HEK293 (cell line): ENCODE measurements around the gene DISP3.

Source experiments
- EGR2 ChIP-seq: fragments of 450-650 bp; formaldehyde crosslinking; IDR thresholded peaks from 2 replicates; pipeline ENCODE4 v1.5.1; 2016; ENCODE audit warnings: low read depth, missing biosample characterization, missing genetic modification characterization
- KLF17 ChIP-seq: fragments of 450-650 bp; formaldehyde crosslinking; IDR thresholded peaks from 2 replicates; pipeline ENCODE4 v1.5.1; 2016; ENCODE audit warnings: missing biosample characterization, missing genetic modification characterization
- KLF8 ChIP-seq: fragments of 450-650 bp; formaldehyde crosslinking; IDR thresholded peaks from 2 replicates; pipeline ENCODE4 v1.5.1; 2016; ENCODE audit warnings: missing biosample characterization, missing genetic modification characterization
- PBX3 ChIP-seq: sonication (generic); formaldehyde crosslinking; IDR thresholded peaks from 2 replicates; pipeline ENCODE4 v1.8.1; 2022; ENCODE audit warnings: mild to moderate bottlenecking, moderate library complexity, missing genetic modification reagents
- SCRT1 ChIP-seq: fragments of 450-650 bp; formaldehyde crosslinking; IDR thresholded peaks from 2 replicates; pipeline ENCODE4 v1.5.1; 2016; ENCODE audit warnings: missing biosample characterization, missing genetic modification characterization, borderline replicate concordance
- SP2 ChIP-seq: fragments of 450-650 bp; formaldehyde crosslinking; IDR thresholded peaks from 2 replicates; pipeline ENCODE4 v1.5.1; 2016; ENCODE audit warnings: missing biosample characterization, missing genetic modification characterization
- TRIM28 ChIP-seq: IDR thresholded peaks from 2 replicates; pipeline ENCODE4 v1.6.1; 2011; ENCODE audit warnings: low read length, control low read depth, borderline replicate concordance
- YY2 ChIP-seq: fragments of 450-650 bp; formaldehyde crosslinking; IDR thresholded peaks from 2 replicates; pipeline ENCODE4 v1.5.1; 2016; ENCODE audit warnings: missing biosample characterization, missing genetic modification characterization
- ZBTB1 ChIP-seq: fragments of 450-650 bp; formaldehyde crosslinking; IDR thresholded peaks from 2 replicates; pipeline ENCODE4 v1.5.1; 2016; ENCODE audit warnings: missing biosample characterization, missing genetic modification characterization
- ZBTB17 ChIP-seq: fragments of 450-650 bp; formaldehyde crosslinking; IDR thresholded peaks from 2 replicates; pipeline ENCODE4 v1.5.1; 2016; ENCODE audit warnings: missing biosample characterization, missing genetic modification characterization
- ZNF146 ChIP-seq: fragments of 450-650 bp; formaldehyde crosslinking; IDR thresholded peaks from 2 replicates; pipeline ENCODE4 v1.5.1; 2016; ENCODE audit warnings: missing biosample characterization, missing genetic modification characterization
- ZNF23 ChIP-seq: fragments of 450-650 bp; formaldehyde crosslinking; IDR thresholded peaks from 2 replicates; pipeline ENCODE4 v1.5.1; 2016; ENCODE audit warnings: missing biosample characterization, missing genetic modification characterization, borderline replicate concordance
- ZNF239 ChIP-seq: fragments of 450-650 bp; formaldehyde crosslinking; IDR thresholded peaks from 2 replicates; pipeline ENCODE4 v1.5.1; 2016; ENCODE audit warnings: missing biosample characterization, missing genetic modification characterization
- ZNF274 ChIP-seq, 2 experiments: fragments of 200-500 bp in 1 of 2; fragments of 450-650 bp in 1 of 2; sonication (Bioruptor generic) in 1 of 2; formaldehyde crosslinking in 1 of 2; IDR thresholded peaks; 2 replicates each; pipeline versions ENCODE4 v1.5.1 to v1.6.1; 2014 to 2016; ENCODE audit warnings: borderline replicate concordance in 1 of 2, inconsistent platforms in 1 of 2, low read length in 1 of 2, missing biosample characterization in 1 of 2, missing genetic modification characterization in 1 of 2
- ZNF341 ChIP-seq: fragments of 450-650 bp; formaldehyde crosslinking; IDR thresholded peaks from 2 replicates; pipeline ENCODE4; 2016; ENCODE audit warnings: low read depth, missing biosample characterization, missing genetic modification characterization
- ZNF404 ChIP-seq: fragments of 450-650 bp; formaldehyde crosslinking; IDR thresholded peaks from 2 replicates; pipeline ENCODE4 v1.5.1; 2017; ENCODE audit warnings: missing biosample characterization, missing genetic modification characterization
- ZNF548 ChIP-seq: fragments of 450-650 bp; formaldehyde crosslinking; IDR thresholded peaks from 2 replicates; pipeline ENCODE4 v1.5.1; 2016; ENCODE audit warnings: missing biosample characterization, missing genetic modification characterization
- ZNF558 ChIP-seq: fragments of 450-650 bp; formaldehyde crosslinking; IDR thresholded peaks from 2 replicates; pipeline ENCODE4 v1.5.1; 2016; ENCODE audit warnings: missing biosample characterization, missing genetic modification characterization
- ZNF610 ChIP-seq: fragments of 450-650 bp; formaldehyde crosslinking; IDR thresholded peaks from 2 replicates; pipeline ENCODE4 v1.5.1; 2016; ENCODE audit warnings: missing biosample characterization, missing genetic modification characterization, borderline replicate concordance
- ZNF624 ChIP-seq: fragments of 450-650 bp; formaldehyde crosslinking; IDR thresholded peaks from 2 replicates; pipeline ENCODE4 v1.5.1; 2017; ENCODE audit warnings: missing biosample characterization, missing genetic modification characterization
- ZNF701 ChIP-seq: fragments of 450-650 bp; formaldehyde crosslinking; IDR thresholded peaks from 2 replicates; pipeline ENCODE4 v1.5.1; 2016; ENCODE audit warnings: missing biosample characterization, missing genetic modification characterization
- ZNF704 ChIP-seq: fragments of 450-650 bp; formaldehyde crosslinking; IDR thresholded peaks from 2 replicates; pipeline ENCODE4 v1.5.1; 2016; ENCODE audit warnings: missing biosample characterization, missing genetic modification characterization
- TF ChIP-seq, protein P1 (sequence below): IDR thresholded peaks from 2 replicates; pipeline ENCODE4 v1.6.1; 2011; ENCODE audit warnings: mild to moderate bottlenecking, low read depth, low read length, borderline replicate concordance
- TF ChIP-seq, protein P2 (sequence below): fragments of 450-650 bp; formaldehyde crosslinking; conservative IDR thresholded peaks from 2 replicates; pipeline ENCODE4 v1.5.1; 2016; ENCODE audit warnings: low read depth, missing biosample characterization, missing genetic modification characterization
- TF ChIP-seq, protein P3 (sequence below): fragments of 450-650 bp; formaldehyde crosslinking; IDR thresholded peaks from 2 replicates; pipeline ENCODE4 v1.5.0; 2017; ENCODE audit warnings: missing biosample characterization, missing genetic modification characterization, borderline replicate concordance

DISP3 gene

DNA sequence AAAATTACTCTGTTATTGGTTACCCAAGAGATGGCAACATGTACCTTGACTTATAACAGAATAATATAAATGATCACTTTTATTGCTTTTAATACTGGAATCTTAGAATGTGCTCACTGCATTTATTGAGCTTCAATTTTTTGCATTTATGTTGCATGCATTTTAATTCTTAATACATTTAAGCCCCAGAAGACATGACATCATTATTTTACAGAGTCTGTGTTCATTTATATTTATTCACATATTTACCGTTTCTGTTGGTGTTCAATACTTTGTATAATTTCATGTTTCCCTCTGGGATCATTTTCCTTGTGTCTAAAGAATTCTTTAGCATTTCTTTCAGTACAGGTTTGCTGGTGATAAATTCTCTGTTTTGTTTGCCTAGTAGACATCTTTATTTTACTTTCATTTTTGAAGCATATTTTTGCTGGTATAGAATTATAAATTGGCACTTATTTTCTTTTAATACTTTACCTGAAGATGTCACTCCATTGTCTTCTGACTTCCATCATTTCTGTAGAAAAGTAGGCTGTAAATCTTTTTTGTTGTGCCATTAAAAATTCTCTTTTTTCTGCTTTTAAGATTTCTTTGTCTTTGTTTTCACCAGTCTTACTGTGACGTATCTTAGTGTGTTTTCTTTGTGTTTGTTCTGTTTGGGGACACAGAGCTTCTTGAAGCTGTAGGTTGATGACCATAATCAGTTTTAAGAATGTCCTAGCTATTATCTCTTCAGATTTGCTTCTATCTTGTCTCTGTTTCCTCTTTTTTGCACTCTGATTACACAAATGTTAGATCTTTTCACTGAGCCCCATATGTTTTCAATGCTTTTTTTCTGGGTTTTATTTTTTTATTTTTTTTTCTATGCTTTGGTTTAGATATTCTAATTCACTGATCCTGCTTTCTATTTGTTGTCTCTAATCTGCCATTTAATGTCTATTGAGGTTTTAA lies 26.9 kb downstream of the DISP3 start (continued):
- TF ChIP-seq, protein P1, sequence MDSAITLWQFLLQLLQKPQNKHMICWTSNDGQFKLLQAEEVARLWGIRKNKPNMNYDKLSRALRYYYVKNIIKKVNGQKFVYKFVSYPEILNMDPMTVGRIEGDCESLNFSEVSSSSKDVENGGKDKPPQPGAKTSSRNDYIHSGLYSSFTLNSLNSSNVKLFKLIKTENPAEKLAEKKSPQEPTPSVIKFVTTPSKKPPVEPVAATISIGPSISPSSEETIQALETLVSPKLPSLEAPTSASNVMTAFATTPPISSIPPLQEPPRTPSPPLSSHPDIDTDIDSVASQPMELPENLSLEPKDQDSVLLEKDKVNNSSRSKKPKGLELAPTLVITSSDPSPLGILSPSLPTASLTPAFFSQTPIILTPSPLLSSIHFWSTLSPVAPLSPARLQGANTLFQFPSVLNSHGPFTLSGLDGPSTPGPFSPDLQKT: no peak
- no peak for TF ChIP-seq ZNF239 (tag by site-specific recombination)
- no peak for TF ChIP-seq ZNF23 (tag by site-specific recombination)
- TF ChIP-seq, protein P2, sequence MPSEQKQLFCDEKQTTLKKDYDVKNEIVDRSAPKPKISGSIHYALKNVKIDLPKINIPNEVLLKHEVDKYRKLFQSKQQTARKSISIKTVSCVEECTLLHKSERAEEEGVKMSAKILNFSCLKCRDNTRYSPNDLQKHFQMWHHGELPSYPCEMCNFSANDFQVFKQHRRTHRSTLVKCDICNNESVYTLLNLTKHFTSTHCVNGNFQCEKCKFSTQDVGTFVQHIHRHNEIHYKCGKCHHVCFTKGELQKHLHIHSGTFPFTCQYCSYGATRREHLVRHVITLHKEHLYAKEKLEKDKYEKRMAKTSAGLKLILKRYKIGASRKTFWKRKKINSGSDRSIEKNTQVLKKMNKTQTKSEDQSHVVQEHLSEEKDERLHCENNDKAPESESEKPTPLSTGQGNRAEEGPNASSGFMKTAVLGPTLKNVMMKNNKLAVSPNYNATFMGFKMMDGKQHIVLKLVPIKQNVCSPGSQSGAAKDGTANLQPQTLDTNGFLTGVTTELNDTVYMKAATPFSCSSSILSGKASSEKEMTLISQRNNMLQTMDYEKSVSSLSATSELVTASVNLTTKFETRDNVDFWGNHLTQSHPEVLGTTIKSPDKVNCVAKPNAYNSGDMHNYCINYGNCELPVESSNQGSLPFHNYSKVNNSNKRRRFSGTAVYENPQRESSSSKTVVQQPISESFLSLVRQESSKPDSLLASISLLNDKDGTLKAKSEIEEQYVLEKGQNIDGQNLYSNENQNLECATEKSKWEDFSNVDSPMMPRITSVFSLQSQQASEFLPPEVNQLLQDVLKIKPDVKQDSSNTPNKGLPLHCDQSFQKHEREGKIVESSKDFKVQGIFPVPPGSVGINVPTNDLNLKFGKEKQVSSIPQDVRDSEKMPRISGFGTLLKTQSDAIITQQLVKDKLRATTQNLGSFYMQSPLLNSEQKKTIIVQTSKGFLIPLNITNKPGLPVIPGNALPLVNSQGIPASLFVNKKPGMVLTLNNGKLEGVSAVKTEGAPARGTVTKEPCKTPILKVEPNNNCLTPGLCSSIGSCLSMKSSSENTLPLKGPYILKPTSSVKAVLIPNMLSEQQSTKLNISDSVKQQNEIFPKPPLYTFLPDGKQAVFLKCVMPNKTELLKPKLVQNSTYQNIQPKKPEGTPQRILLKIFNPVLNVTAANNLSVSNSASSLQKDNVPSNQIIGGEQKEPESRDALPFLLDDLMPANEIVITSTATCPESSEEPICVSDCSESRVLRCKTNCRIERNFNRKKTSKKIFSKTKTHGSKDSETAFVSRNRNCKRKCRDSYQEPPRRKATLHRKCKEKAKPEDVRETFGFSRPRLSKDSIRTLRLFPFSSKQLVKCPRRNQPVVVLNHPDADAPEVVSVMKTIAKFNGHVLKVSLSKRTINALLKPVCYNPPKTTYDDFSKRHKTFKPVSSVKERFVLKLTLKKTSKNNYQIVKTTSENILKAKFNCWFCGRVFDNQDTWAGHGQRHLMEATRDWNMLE: no peak
- TF ChIP-seq ZNF274 (IDR thresholded peaks at IDR 0.05; ENCODE audit: low read length): no peak
- TF ChIP-seq ZNF274 (tag by site-specific recombination; IDR thresholded peaks at IDR 0.05; ENCODE audit: borderline replicate concordance): no peak
- TF ChIP-seq ZNF558: peak; percentile 65; the same call in 1 of the 2 replicates
- TF ChIP-seq ZNF610 (tag by site-specific recombination): no peak
- TF ChIP-seq YY2 (tag by site-specific recombination): no peak
- TF ChIP-seq TRIM28: peak; percentile 98
- TF ChIP-seq ZNF701: no peak
- no peak for TF ChIP-seq KLF8 (tag by site-specific recombination)
- no peak for TF ChIP-seq ZNF404 (tag by site-specific recombination)
- TF ChIP-seq ZBTB17 (tag by site-specific recombination): no peak
- TF ChIP-seq ZNF146 (tag by site-specific recombination): no peak
- TF ChIP-seq, protein P3, sequence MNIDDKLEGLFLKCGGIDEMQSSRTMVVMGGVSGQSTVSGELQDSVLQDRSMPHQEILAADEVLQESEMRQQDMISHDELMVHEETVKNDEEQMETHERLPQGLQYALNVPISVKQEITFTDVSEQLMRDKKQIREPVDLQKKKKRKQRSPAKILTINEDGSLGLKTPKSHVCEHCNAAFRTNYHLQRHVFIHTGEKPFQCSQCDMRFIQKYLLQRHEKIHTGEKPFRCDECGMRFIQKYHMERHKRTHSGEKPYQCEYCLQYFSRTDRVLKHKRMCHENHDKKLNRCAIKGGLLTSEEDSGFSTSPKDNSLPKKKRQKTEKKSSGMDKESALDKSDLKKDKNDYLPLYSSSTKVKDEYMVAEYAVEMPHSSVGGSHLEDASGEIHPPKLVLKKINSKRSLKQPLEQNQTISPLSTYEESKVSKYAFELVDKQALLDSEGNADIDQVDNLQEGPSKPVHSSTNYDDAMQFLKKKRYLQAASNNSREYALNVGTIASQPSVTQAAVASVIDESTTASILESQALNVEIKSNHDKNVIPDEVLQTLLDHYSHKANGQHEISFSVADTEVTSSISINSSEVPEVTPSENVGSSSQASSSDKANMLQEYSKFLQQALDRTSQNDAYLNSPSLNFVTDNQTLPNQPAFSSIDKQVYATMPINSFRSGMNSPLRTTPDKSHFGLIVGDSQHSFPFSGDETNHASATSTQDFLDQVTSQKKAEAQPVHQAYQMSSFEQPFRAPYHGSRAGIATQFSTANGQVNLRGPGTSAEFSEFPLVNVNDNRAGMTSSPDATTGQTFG (tag by site-specific recombination): no peak
- no peak for TF ChIP-seq ZNF704 (tag by site-specific recombination)
- no peak for TF ChIP-seq ZNF341 (tag by site-specific recombination)
- no peak for TF ChIP-seq EGR2 (tag by site-specific recombination)
- TF ChIP-seq SCRT1 (tag by site-specific recombination): no peak
- TF ChIP-seq ZNF624 (tag by site-specific recombination): no peak
- TF ChIP-seq PBX3 (CRISPR knock-in tag): no peak
- no peak for TF ChIP-seq KLF17 (tag by site-specific recombination)
- no peak for TF ChIP-seq ZBTB1 (tag by site-specific recombination)
- no peak for TF ChIP-seq SP2 (tag by site-specific recombination)
- TF ChIP-seq ZNF548 (tag by site-specific recombination): no peak
